Measurements from ENCODE around the gene CAPN13. TPM values are rescaled to one million over a fixed set of nuclear protein-coding genes. Genes with fewer than 3 reads are reported as not detected.

Gene CAPN13
- total and polyA plus RNA-seq, 2 donors (not counting 3 experiments of a cell fraction or from before 2014, with no cell fraction given) = not detected

DNA sequence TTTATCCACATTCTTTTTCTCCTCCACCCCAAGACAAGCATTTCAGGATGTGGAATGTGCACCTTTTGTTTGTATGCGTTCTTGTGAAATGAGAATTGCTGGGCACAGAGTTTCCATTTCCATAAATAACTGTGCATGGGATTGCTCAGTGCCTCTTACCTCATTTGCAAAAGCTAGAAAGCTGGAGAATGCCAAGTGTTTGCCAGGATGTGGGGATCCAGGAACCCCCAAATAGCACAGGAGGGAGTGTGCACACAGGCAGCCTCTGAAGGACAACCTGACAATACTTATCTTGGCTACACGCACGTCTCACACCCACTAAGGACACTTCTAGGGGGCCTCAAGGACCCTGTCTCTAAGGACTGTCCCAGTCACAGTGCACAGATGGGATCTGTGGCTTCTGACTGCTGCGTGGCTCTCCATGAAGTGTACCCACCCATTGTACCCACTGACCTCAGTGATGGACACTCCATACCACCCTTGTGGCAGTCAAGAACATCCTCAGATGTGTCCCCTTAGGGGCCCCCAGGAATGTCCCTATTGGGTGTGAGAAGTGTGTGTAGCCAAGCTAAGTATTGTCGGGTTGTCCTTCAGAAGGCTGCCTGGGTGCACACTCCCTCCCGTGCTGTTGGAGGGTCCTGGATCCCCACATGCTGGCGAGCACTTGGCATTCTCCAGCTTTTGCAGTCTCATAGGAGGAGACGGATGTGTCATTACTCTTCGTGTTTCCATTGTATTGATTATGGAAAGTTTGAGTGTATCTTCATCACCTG is 38.4 kb downstream of the CAPN13 start:
- no peaks in the 10 kb centered on the region for H3K9me3 ChIP-seq (replicated peaks; ENCODE audit: control insufficient read depth, insufficient read depth, low read length)
- H2AFZ ChIP-seq (ENCODE audit: low read depth, low read length) = no peak overlapping the region
- ChIA-PET CTCF (no interaction called here), POLR2A (no interaction called here)
- DNase-seq (ENCODE audit: low read depth, low spot score) (no peak), FAIRE-seq (no peak)
- H3K27me3 ChIP-seq (ENCODE audit: control insufficient read depth in 2 of 2, insufficient read depth in 2 of 2, low read length in 2 of 2) = no peaks in the 10 kb centered on the region
- H3K79me2 ChIP-seq (ENCODE audit: control insufficient read depth, insufficient read depth, low read length) = no peaks in the 10 kb centered on the region
- no TSS peak for BruUV-seq (replicated peaks)
- H3K4me3 ChIP-seq (replicated peaks in 1 of 3; ENCODE audit: insufficient read depth in 1 of 3, low read depth in 1 of 3, low read length in 3 of 3) = no peak overlapping the region
- H4K20me1 ChIP-seq (replicated peaks; ENCODE audit: control insufficient read depth, extremely low read depth, insufficient read depth, low read length) = no peaks in the 10 kb centered on the region
- H3K27ac ChIP-seq (ENCODE audit: insufficient read depth, low read depth, low read length) = no peak overlapping the region
- no peak overlapping the region for H3K4me2 ChIP-seq (ENCODE audit: insufficient read depth, low read length)
- TF ChIP-seq POLR2A (IDR thresholded peaks at IDR 0.05; ENCODE audit: low read depth, low read length) (no peak), GATA2 (IDR thresholded peaks at IDR 0.05; ENCODE audit: insufficient read depth, insufficient read length, low read depth, low read length) (no peak), EZH2 (IDR thresholded peaks at IDR 0.05; ENCODE audit: borderline replicate concordance, low read depth, low read length, severe bottlenecking) (no peak), MYC (IDR thresholded peaks at IDR 0.05; ENCODE audit: low read depth, low read length) (no peak), JUN (IDR thresholded peaks at IDR 0.05; ENCODE audit: borderline replicate concordance, insufficient read depth, insufficient read length, low read depth) (no peak), POLR2AphosphoS5 (IDR thresholded peaks at IDR 0.05; ENCODE audit: insufficient read depth, low read depth, low read length) (no peak), FOS (IDR thresholded peaks at IDR 0.05; ENCODE audit: borderline replicate concordance, insufficient read depth, low read length) (no peak)
- TF ChIP-seq, protein P1, sequence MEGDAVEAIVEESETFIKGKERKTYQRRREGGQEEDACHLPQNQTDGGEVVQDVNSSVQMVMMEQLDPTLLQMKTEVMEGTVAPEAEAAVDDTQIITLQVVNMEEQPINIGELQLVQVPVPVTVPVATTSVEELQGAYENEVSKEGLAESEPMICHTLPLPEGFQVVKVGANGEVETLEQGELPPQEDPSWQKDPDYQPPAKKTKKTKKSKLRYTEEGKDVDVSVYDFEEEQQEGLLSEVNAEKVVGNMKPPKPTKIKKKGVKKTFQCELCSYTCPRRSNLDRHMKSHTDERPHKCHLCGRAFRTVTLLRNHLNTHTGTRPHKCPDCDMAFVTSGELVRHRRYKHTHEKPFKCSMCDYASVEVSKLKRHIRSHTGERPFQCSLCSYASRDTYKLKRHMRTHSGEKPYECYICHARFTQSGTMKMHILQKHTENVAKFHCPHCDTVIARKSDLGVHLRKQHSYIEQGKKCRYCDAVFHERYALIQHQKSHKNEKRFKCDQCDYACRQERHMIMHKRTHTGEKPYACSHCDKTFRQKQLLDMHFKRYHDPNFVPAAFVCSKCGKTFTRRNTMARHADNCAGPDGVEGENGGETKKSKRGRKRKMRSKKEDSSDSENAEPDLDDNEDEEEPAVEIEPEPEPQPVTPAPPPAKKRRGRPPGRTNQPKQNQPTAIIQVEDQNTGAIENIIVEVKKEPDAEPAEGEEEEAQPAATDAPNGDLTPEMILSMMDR (IDR thresholded peaks at IDR 0.05; ENCODE audit: extremely low read depth in 1 of 2, insufficient read depth in 1 of 2, low read depth in 1 of 2, low read length in 2 of 2) = no peak
- TF ChIP-seq, protein P2, sequence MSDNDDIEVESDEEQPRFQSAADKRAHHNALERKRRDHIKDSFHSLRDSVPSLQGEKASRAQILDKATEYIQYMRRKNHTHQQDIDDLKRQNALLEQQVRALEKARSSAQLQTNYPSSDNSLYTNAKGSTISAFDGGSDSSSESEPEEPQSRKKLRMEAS (IDR thresholded peaks at IDR 0.05; ENCODE audit: insufficient read depth, insufficient read length) = no peak
- dilution Hi-C loops (cut with MboI; ENCODE audit: extremely low pct_ligation_motif_present, low sequenced_read_pairs) = no loop called here
- no peaks in the 10 kb centered on the region for H3K4me1 ChIP-seq (ENCODE audit: control insufficient read depth, extremely low read depth, insufficient read depth, low read length)
- no peak overlapping the region for H3K9ac ChIP-seq (replicated peaks; ENCODE audit: extremely low read depth, insufficient read depth, low read length)
- intact Hi-C loops (cut with micrococcal nuclease) = no loop called here
- H3K9me1 ChIP-seq (replicated peaks; ENCODE audit: control insufficient read depth, extremely low read depth, insufficient read depth, low read length) = no peaks in the 10 kb centered on the region
- no peaks in the 10 kb centered on the region for H3K36me3 ChIP-seq (ENCODE audit: control insufficient read depth in 2 of 2, extremely low read depth in 1 of 2, insufficient read depth in 2 of 2, low read length in 2 of 2)

Measured in endothelial cell of umbilical vein (primary cell).